GM12891 (cell line): ENCODE measurements around the gene PYGL.

ENCODE experiments used
- PAX5 ChIP-seq: IDR thresholded peaks from 2 replicates; pipeline ENCODE4 v1.6.1; 2011; ENCODE audit warnings: low read length, moderate library complexity, mild to moderate bottlenecking; ENCODE audit not compliant: insufficient read depth, severe bottlenecking
- POLR2A ChIP-seq: IDR thresholded peaks from 2 replicates; pipeline ENCODE4 v1.6.1; 2011; ENCODE audit warnings: low read depth, low read length, control low read depth
- POLR2AphosphoS5 ChIP-seq: IDR thresholded peaks from 2 replicates; pipeline ENCODE4 v1.6.1; 2011; ENCODE audit warnings: low read depth, low read length, control low read depth
- SPI1 ChIP-seq: IDR thresholded peaks from 2 replicates; pipeline ENCODE4 v1.6.1; 2011; ENCODE audit warnings: low read depth, low read length, control low read depth
- TAF1 ChIP-seq: IDR thresholded peaks from 2 replicates; pipeline ENCODE4 v1.6.1; 2011; ENCODE audit warnings: low read depth, low read length, control low read depth

GRCh38 chr14:50864237-50864636 lies 80.0 kb downstream of the PYGL start:
- TF ChIP-seq POLR2AphosphoS5, result no peak
- no peak for TF ChIP-seq POLR2A
- TF ChIP-seq PAX5, result no peak
- TF ChIP-seq TAF1, result no peak
- TF ChIP-seq SPI1, result no peak
